AG04450 (cell line): ENCODE results near the gene DST. TPM values are rescaled to one million over a fixed set of nuclear protein-coding genes. Genes with fewer than 3 reads are reported as not detected.

Experiments
- CTCF ChIA-PET: fragments of 300-600, 350-600 bp; formaldehyde crosslinking; extraction: SDS; loops from one replicate; lab custom pipeline; 2022; ENCODE audit warnings: antibody characterized with exemption, inconsistent platforms; lab: Charles Lee
- POLR2A ChIA-PET: fragments of 350-600 bp; formaldehyde crosslinking; extraction: SDS; loops from one replicate; lab custom pipeline; 2021; ENCODE audit warnings: antibody characterized with exemption, inconsistent platforms; lab: Yijun Ruan, JAX
- DNase-seq: peaks from one replicate; pipeline ENCODE4 v3.0.0-alpha.2; 2011; ENCODE audit warnings: low read depth, low spot score
- H3K27ac ChIP-seq: one replicate; pipeline ENCODE4 v1.5.1; 2012; ENCODE audit warnings: low read depth, low read length, control low read depth
- H3K27me3 ChIP-seq: one replicate; pipeline ENCODE4 v1.6.0; 2012; ENCODE audit warnings: low read length; ENCODE audit not compliant: control insufficient read depth, insufficient read depth
- H3K4me3 ChIP-seq: 2 replicates; pipeline ENCODE4 v1.5.1; 2011; ENCODE audit warnings: mild to moderate bottlenecking, low read depth, low read length, control low read depth
- H3K9me3 ChIP-seq: 2 replicates; pipeline ENCODE4 v1.5.1; 2012; ENCODE audit warnings: low read length; ENCODE audit not compliant: control insufficient read depth, insufficient read depth
- polyA plus RNA-seq: library from polyadenylated mRNA; depleted of rRNA; stranded (reverse); fragments of >200 nt; gene quantifications from 2 replicates; pipeline ENCODE4 v1.2.3, GENCODE V29; 2011
- TF ChIP-seq, protein P1 (sequence below): IDR thresholded peaks from 2 replicates; pipeline ENCODE4 v1.5.1; 2011; ENCODE audit warnings: low read depth, low read length, control low read depth, inconsistent platforms

The DST gene
- polyA plus RNA-seq, 1 experiment: 163 TPM

DNA sequence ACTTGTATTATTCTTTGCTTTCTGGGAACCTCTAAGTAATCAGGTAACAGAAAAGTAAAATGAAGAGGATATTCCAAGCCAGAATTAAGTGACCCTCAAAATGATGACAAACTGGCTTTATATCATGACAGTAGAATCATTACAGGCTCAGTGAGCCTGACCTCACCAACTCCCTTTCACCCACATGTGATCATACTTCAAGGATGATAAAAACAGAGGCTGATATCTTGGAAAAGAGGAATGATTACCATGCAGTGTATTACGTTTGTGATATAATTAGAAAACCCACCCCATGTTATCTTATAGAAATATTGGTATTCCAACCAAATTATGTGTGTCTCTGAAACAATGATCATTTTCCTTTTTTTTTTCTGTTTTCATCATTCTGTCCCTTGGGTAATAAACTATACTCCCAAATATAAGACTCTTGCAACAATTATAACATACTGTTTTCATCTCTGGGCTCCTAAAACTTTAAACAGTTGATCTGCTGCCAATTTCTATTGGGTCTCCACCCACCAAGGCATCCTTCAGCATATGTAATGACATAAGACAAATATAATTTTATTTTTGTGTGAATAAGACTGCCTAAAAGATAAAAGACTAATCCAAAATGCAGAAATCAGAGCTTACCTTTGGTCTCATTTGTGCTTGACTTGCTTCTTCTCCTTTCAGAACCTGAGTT, 115.7 kb downstream of the DST start:
- no peaks in the 10 kb centered on the region for H3K9me3 ChIP-seq
- POLR2A ChIA-PET: interaction anchor here (1.3 kb wide), 1 partner anchor 15 kb away, joined by 10 read pairs; no protein-coding TSS in a partner anchor
- no peak for DNase-seq

DNA sequence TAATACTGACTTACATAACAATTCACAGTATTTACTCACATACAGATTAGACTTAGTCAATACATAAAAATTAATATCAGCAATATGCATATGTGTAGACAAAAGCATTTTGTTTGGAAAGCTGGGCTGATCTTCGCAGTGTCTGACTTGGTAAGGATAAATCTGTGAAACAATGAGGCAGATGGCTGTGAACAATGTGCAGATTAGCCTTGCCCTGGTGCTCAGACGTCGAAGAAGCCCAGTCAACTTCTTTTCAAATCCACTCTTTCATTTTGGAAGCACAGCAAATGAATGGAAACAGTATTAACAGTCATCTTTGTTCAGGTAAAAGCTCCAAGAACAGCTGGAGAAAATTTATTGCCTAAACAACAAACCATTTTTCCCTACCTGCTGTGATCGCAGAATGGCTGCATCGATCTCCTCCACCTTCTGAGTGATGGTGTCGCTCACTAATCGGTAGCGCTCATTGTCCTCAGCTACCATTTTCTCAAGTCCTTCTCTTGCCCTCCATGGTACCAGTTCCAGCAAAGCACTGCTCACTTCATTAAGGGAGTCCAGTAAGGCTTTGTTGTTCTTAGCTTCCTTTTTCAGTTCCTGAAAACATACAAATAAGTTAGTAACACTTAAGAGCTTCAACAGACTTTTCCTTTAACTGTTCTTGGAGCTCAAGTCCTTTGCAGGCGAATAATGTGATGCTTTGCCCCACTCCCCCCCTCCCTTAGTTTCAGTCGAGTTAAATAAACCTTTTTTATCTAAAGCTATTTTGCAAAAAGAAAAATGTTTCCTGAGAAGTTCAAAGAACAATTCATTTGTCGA, 116.5 kb downstream of the DST start:
- TF ChIP-seq, protein P1, sequence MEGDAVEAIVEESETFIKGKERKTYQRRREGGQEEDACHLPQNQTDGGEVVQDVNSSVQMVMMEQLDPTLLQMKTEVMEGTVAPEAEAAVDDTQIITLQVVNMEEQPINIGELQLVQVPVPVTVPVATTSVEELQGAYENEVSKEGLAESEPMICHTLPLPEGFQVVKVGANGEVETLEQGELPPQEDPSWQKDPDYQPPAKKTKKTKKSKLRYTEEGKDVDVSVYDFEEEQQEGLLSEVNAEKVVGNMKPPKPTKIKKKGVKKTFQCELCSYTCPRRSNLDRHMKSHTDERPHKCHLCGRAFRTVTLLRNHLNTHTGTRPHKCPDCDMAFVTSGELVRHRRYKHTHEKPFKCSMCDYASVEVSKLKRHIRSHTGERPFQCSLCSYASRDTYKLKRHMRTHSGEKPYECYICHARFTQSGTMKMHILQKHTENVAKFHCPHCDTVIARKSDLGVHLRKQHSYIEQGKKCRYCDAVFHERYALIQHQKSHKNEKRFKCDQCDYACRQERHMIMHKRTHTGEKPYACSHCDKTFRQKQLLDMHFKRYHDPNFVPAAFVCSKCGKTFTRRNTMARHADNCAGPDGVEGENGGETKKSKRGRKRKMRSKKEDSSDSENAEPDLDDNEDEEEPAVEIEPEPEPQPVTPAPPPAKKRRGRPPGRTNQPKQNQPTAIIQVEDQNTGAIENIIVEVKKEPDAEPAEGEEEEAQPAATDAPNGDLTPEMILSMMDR: no peak
- DNase-seq: no peak
- Histone ChIP-seq H3K27me3 (no peaks in the 10 kb centered on the region), H3K27ac (peak overlapping the region; percentile 71), H3K4me3 (no peak overlapping the region), H3K9me3 (no peaks in the 10 kb centered on the region)
- CTCF ChIA-PET: interaction anchor here (0.5 to 1.1 kb wide), 4 partner anchors 16 to 211 kb away, joined by 3 to 7 read pairs (median 4); no protein-coding TSS in a partner anchor
- POLR2A ChIA-PET: interaction anchor here (1.2 to 1.8 kb wide), 3 partner anchors 9 to 16 kb away, joined by 4 to 10 read pairs (median 8); no protein-coding TSS in a partner anchor

More for the DNA sequence above, 115.7 kb downstream of the DST start:
- TF ChIP-seq, protein P1: no peak
- H3K27me3 ChIP-seq: no peaks in the 10 kb centered on the region
- no peak overlapping the region for H3K27ac ChIP-seq
- CTCF ChIA-PET: interaction anchor here (0.7 to 1.1 kb wide), 3 partner anchors 15 to 212 kb away, joined by 3 to 5 read pairs (median 4); no protein-coding TSS in a partner anchor
- no peak overlapping the region for H3K4me3 ChIP-seq

- ChIA-PET POLR2A (interaction anchor here (0.8 to 1.8 kb wide), 4 partner anchors 8 to 161 kb away, joined by 3 to 10 read pairs (median 6); no protein-coding TSS in a partner anchor), CTCF (interaction anchor here (0.5 kb wide), 1 partner anchor 42 kb away, joined by 7 read pairs; no protein-coding TSS in a partner anchor)
- Histone ChIP-seq H3K27ac (peak overlapping the region; percentile 75), H3K4me3 (no peak overlapping the region), H3K27me3 (no peaks in the 10 kb centered on the region), H3K9me3 (no peaks in the 10 kb centered on the region)
- DNase-seq: peak; percentile 84
- TF ChIP-seq, protein P1: no peak
Observed at GRCh38 chr6:56524891-56525703, 117.6 kb downstream of the DST start.

DNA sequence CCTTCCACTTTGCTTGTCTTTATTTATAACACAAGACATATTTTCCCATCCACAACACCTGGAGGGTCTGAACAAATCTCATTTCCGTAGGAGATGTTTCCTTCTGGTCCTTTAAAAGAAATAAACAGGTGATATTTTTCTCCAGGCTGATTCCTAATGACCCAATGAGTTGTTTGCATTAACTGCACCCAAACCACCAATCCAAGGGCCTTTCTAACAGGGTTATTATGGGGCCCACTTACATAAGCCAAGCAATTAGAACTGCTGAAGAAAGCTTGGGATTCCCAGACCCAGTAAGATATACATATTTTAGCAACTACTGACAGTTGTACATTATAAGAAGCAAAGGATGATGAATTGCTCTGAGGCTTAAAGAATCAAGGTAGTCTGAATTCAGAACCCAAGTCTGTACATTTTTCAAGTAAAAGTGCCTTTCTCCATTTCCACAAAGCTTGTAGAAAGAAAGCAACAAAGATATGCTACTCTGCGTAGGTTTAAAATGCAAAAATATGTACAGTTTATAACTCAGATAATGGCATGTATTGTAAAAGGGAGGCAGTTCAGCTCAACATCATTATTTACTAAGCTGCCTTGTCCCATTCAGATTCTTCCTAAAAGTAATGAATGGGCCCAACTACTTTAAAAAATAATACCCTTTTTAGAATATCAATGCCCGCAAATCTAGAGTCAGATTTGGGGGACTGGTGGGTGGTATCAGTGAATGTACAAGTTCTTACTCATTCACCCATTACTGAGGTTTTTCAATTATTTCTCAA, 120.0 kb downstream of the DST start:
- no peak overlapping the region for H3K27ac ChIP-seq
- no peaks in the 10 kb centered on the region for H3K9me3 ChIP-seq
- H3K4me3 ChIP-seq: no peak overlapping the region
- no peaks in the 10 kb centered on the region for H3K27me3 ChIP-seq
- no peak for DNase-seq
- ChIA-PET POLR2A (interaction anchor here (2.3 kb wide), 1 partner anchor 20 kb away, joined by 17 read pairs; no protein-coding TSS in a partner anchor), CTCF (interaction anchor here (1.7 kb wide), 1 partner anchor 48 kb away, joined by 6 read pairs; no protein-coding TSS in a partner anchor)
- TF ChIP-seq, protein P1: no peak
